Peyer's patch (tissue), 4 donors: ENCODE measurements around the gene UFSP2.

Experiments
- POLR2A ChIP-seq, 2 donors: fragments of 450-650 bp; IDR thresholded peaks; one replicate each; pipeline ENCODE4 v1.5.1; 2017; ENCODE audit warnings: antibody characterized with exemption in 2 of 2, mild to moderate bottlenecking in 2 of 2, moderate library complexity in 2 of 2
- TF ChIP-seq, protein P1 (sequence below), 6 experiments: fragments of 450-650 bp in 4 of 6; fragments of 200-600 bp in 2 of 6; sonication (generic) in 1 of 6; IDR thresholded peaks; one replicate each; pipeline ENCODE4 v1.5.1; 2017 to 2019; ENCODE audit warnings: antibody characterized with exemption in 6 of 6, mild to moderate bottlenecking in 3 of 6, moderate library complexity in 1 of 6

DNA sequence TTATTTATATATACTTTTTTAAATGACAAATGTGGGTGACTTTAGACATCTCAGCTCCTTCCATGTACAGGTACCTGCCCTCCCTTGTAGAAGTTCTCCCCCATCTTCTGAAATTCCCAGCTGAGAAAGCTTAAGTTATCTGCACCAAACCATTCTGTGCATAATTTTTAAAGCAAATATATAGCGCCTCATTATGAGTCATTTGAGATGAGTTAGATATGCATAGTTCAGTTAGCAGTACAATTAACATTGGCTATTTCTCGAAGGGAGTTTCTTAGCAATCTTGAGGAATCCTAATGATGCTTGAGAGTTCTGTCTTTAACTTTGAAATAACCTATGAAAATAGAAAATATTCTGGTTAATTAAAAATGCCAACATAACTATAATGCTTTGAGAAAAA, 19.4 kb upstream of the UFSP2 start:
- TF ChIP-seq, protein P1, sequence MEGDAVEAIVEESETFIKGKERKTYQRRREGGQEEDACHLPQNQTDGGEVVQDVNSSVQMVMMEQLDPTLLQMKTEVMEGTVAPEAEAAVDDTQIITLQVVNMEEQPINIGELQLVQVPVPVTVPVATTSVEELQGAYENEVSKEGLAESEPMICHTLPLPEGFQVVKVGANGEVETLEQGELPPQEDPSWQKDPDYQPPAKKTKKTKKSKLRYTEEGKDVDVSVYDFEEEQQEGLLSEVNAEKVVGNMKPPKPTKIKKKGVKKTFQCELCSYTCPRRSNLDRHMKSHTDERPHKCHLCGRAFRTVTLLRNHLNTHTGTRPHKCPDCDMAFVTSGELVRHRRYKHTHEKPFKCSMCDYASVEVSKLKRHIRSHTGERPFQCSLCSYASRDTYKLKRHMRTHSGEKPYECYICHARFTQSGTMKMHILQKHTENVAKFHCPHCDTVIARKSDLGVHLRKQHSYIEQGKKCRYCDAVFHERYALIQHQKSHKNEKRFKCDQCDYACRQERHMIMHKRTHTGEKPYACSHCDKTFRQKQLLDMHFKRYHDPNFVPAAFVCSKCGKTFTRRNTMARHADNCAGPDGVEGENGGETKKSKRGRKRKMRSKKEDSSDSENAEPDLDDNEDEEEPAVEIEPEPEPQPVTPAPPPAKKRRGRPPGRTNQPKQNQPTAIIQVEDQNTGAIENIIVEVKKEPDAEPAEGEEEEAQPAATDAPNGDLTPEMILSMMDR (IDR thresholded peaks at IDR 0.05) = no peak
- no peak for TF ChIP-seq POLR2A (IDR thresholded peaks at IDR 0.05)
